HCT116 (cell line): Measurements from ENCODE around the gene FBXO7. TPM values are rescaled to one million over a fixed set of nuclear protein-coding genes. Genes with fewer than 3 reads are reported as not detected.

Experiments used
- ATAC-seq: fragments of 200-7000 bp; cut with Tn5 transposase; 2 replicates; pipeline ENCODE4 v1.9.1; 2020; ENCODE audit warnings: mild to moderate bottlenecking, moderate library complexity
- BruUV-seq: library from RNA; stranded (reverse); fragments of 400-500 nt; replicated peaks from 2 replicates; lab custom pipeline; 2021; lab: Mats Ljungman, UMichigan
- CTCF ChIA-PET: fragments of 300-600 bp; sonication (Branson Sonifier 250); formaldehyde crosslinking; loops from one replicate; lab custom pipeline; 2021; ENCODE audit warnings: antibody characterized with exemption; lab: Charles Lee
- POLR2A ChIA-PET: fragments of 300-600, 350-600 bp; sonication (Branson Sonifier 250); formaldehyde crosslinking; loops from one replicate; lab custom pipeline; 2021; ENCODE audit warnings: antibody characterized with exemption; lab: Charles Lee
- RAD21 ChIA-PET, 2 experiments: fragments of 300-600 bp; sonication (Branson Sonifier 250); formaldehyde crosslinking; loops; one replicate each; lab custom pipeline; 2023; ENCODE audit warnings: low total read pairs in 2 of 2; ENCODE audit not compliant: uncharacterized antibody in 2 of 2, unreplicated experiment in 2 of 2, low non-redundant PET in 1 of 2; lab: Charles Lee
- DNase-seq: peaks from one replicate; pipeline ENCODE4 v3.0.0-alpha.2; 2010; ENCODE audit warnings: low read depth, low spot score
- H2AFZ ChIP-seq: fragments of 200-600 bp; shearing (Covaris generic), sonication (generic); 2 replicates; pipeline ENCODE4 v1.6.1; 2017; ENCODE audit warnings: low read depth, mixed run types, mixed read lengths, antibody characterized with exemption, low read length; ENCODE audit not compliant: poor library complexity, severe bottlenecking
- H3K27ac ChIP-seq: 2 replicates; pipeline ENCODE4 v1.5.1; 2012; ENCODE audit warnings: low read depth, low read length
- H3K27me3 ChIP-seq: fragments of 200-600 bp; sonication (generic); 2 replicates; pipeline ENCODE4 v1.6.1; 2016; ENCODE audit warnings: mixed run types, low read length, mixed read lengths; ENCODE audit not compliant: insufficient read depth
- H3K36me3 ChIP-seq, 2 experiments: fragments of 200-500 bp in 1 of 2; fragments of 200-600 bp in 1 of 2; sonication (Bioruptor generic) in 1 of 2; sonication (generic) in 1 of 2; 2 replicates each; pipeline versions ENCODE4 v1.5.1 to v1.6.1; 2014 to 2016; ENCODE audit warnings: low read length in 2 of 2, inconsistent platforms in 1 of 2, mixed read lengths in 1 of 2, mixed run types in 1 of 2; ENCODE audit not compliant: insufficient read depth in 2 of 2, control insufficient read depth in 1 of 2
- H3K4me1 ChIP-seq, 2 experiments: fragments of 200-600 bp in 1 of 2; sonication (generic) in 1 of 2; 2 replicates each; pipeline versions ENCODE4 v1.5.1 to v1.6.1; 2012 to 2017; ENCODE audit warnings: low read length in 2 of 2, inconsistent platforms in 1 of 2, mild to moderate bottlenecking in 1 of 2, mixed read lengths in 1 of 2, mixed run types in 1 of 2, moderate library complexity in 1 of 2; ENCODE audit not compliant: insufficient read depth in 2 of 2, control insufficient read depth in 1 of 2
- H3K4me2 ChIP-seq: fragments of 200-600 bp; sonication (generic); 2 replicates; pipeline ENCODE4 v1.6.1; 2017; ENCODE audit warnings: mixed run types, low read length, mixed read lengths
- H3K4me3 ChIP-seq, 2 experiments: fragments of 200-600 bp in 1 of 2; sonication (generic) in 1 of 2; replicated peaks in 1 of 2; 2 replicates each; pipeline ENCODE4 v1.5.1; 2011 to 2016; ENCODE audit warnings: low read length in 2 of 2, control low read depth in 1 of 2, low read depth in 1 of 2, mild to moderate bottlenecking in 1 of 2, mixed read lengths in 1 of 2, mixed run types in 1 of 2
- H3K79me2 ChIP-seq: fragments of 200-600 bp; sonication (generic); 2 replicates; pipeline ENCODE4 v1.6.1; 2017; ENCODE audit warnings: mild to moderate bottlenecking, mixed run types, low read length, moderate library complexity, mixed read lengths; ENCODE audit not compliant: insufficient read depth
- H3K9ac ChIP-seq: fragments of 200-600 bp; sonication (generic); 2 replicates; pipeline ENCODE4 v1.6.1; 2016; ENCODE audit warnings: low read length, mixed read lengths
- H3K9me2 ChIP-seq: fragments of 200-600 bp; sonication (generic), shearing (Covaris generic); 2 replicates; pipeline ENCODE4 v1.6.1; 2017; ENCODE audit warnings: mixed run types, mild to moderate bottlenecking, moderate library complexity; ENCODE audit not compliant: insufficient read depth
- H3K9me3 ChIP-seq, 2 experiments: fragments of 200-500 bp in 1 of 2; fragments of 200-600 bp in 1 of 2; sonication (Bioruptor generic) in 1 of 2; sonication (generic) in 1 of 2; 2 replicates each; pipeline ENCODE4 v1.6.1; 2014 to 2017; ENCODE audit warnings: low read length in 2 of 2, mixed read lengths in 2 of 2, inconsistent platforms in 1 of 2, low read depth in 1 of 2, mild to moderate bottlenecking in 1 of 2, mixed run types in 1 of 2, moderate library complexity in 1 of 2; ENCODE audit not compliant: control insufficient read depth in 1 of 2, insufficient read depth in 1 of 2
- H4K20me1 ChIP-seq: fragments of 200-600 bp; sonication (generic), shearing (Covaris generic); 2 replicates; pipeline ENCODE4 v1.6.1; 2017; ENCODE audit warnings: mixed run types, mild to moderate bottlenecking, moderate library complexity; ENCODE audit not compliant: insufficient read depth
- ATF3 ChIP-seq: IDR thresholded peaks from 2 replicates; pipeline ENCODE4 v1.6.1; 2012
- CBX3 ChIP-seq: IDR thresholded peaks from 2 replicates; pipeline ENCODE4 v1.6.1; 2012; ENCODE audit warnings: low read depth
- ELF1 ChIP-seq: IDR thresholded peaks from 2 replicates; pipeline ENCODE4 v1.6.1; 2012; ENCODE audit warnings: low read depth, borderline replicate concordance
- EZH2 ChIP-seq: fragments of 200-600 bp; sonication (generic); IDR thresholded peaks from 2 replicates; pipeline ENCODE4 v1.6.1; 2017; ENCODE audit warnings: antibody characterized with exemption, mixed run types
- EZH2phosphoT487 ChIP-seq: fragments of 200-600 bp; IDR thresholded peaks from 2 replicates; pipeline ENCODE4 v1.6.1; 2018; ENCODE audit warnings: antibody characterized with exemption, borderline replicate concordance
- FOSL1 ChIP-seq: IDR thresholded peaks from 2 replicates; pipeline ENCODE4 v1.6.1; 2012; ENCODE audit warnings: low read depth
- JUND ChIP-seq: IDR thresholded peaks from 2 replicates; pipeline ENCODE4 v1.6.1; 2012
- POLR2A ChIP-seq: IDR thresholded peaks from 2 replicates; pipeline ENCODE4 v1.7.0; 2011; ENCODE audit warnings: borderline replicate concordance; ENCODE audit not compliant: insufficient read depth, insufficient read length; ENCODE audit errors: extremely low read depth
- POLR2AphosphoS5 ChIP-seq: IDR thresholded peaks from 2 replicates; pipeline ENCODE4 v1.6.1; 2011; ENCODE audit warnings: mild to moderate bottlenecking, low read depth, low read length, moderate library complexity
- REST ChIP-seq: IDR thresholded peaks from 2 replicates; pipeline ENCODE4 v1.6.1; 2012; ENCODE audit warnings: low read depth
- SIN3A ChIP-seq: IDR thresholded peaks from 2 replicates; pipeline ENCODE4 v1.6.1; 2012; ENCODE audit warnings: low read depth
- SP1 ChIP-seq: IDR thresholded peaks from 2 replicates; pipeline ENCODE4 v1.6.1; 2012; ENCODE audit warnings: low read depth
- SRF ChIP-seq: IDR thresholded peaks from 2 replicates; pipeline ENCODE4 v1.6.1; 2012; ENCODE audit warnings: low read depth
- YY1 ChIP-seq: IDR thresholded peaks from 2 replicates; pipeline ENCODE4 v1.6.1; 2011; ENCODE audit warnings: low read length, low read depth, moderate library complexity, mild to moderate bottlenecking; ENCODE audit not compliant: insufficient replicate concordance; ENCODE audit errors: extremely low read depth
- ZBTB33 ChIP-seq: IDR thresholded peaks from 2 replicates; pipeline ENCODE4 v1.6.1; 2011; ENCODE audit warnings: mild to moderate bottlenecking, low read length, moderate library complexity; ENCODE audit not compliant: insufficient replicate concordance; ENCODE audit errors: extremely low read depth
- ZFX ChIP-seq: fragments of 450-650 bp; IDR thresholded peaks from 2 replicates; pipeline ENCODE4 v1.6.1; 2017
- intact Hi-C: fragments of 100-400 bp; cut with micrococcal nuclease; formaldehyde crosslinking; loops from 2 replicates; pipeline ENCODE4 v1.10.0; 2022
- total RNA-seq: library from RNA; stranded (reverse); gene quantifications from one replicate; pipeline ENCODE4 v1.2.1, GENCODE V29; 2021; ENCODE audit not compliant: unreplicated experiment

The FBXO7 gene
- total RNA-seq, 1 experiment from 2014 or later, result 69.2 TPM

- H3K4me2 ChIP-seq, result no peak overlapping the region
- TF ChIP-seq YY1, result no peak
- no peak for TF ChIP-seq SIN3A
- TF ChIP-seq ELF1, result no peak
- TF ChIP-seq POLR2AphosphoS5, result no peak
- TF ChIP-seq JUND, result no peak
- TF ChIP-seq EZH2phosphoT487, result no peak
- TF ChIP-seq ATF3, result no peak
- no peak for TF ChIP-seq POLR2A
- TF ChIP-seq SP1, result no peak
- TF ChIP-seq EZH2, result no peak
- no peak for TF ChIP-seq REST
- TF ChIP-seq FOSL1, result no peak
- no peak for TF ChIP-seq CBX3
- no peak for TF ChIP-seq ZBTB33
- TF ChIP-seq SRF, result no peak
- no peak for TF ChIP-seq ZFX
- ATAC-seq, result no peak
- H3K4me1 ChIP-seq, result no peaks in the 10 kb centered on the region
- H3K9me3 ChIP-seq, result no peaks in the 10 kb centered on the region
- ChIA-PET POLR2A (no interaction called here), CTCF (no interaction called here), RAD21 (no interaction called here)
- no peaks in the 10 kb centered on the region for H3K27me3 ChIP-seq
- no peak overlapping the region for H2AFZ ChIP-seq
- H4K20me1 ChIP-seq, result no peaks in the 10 kb centered on the region
- no peaks in the 10 kb centered on the region for H3K79me2 ChIP-seq
- H3K27ac ChIP-seq, result no peak overlapping the region
- intact Hi-C loops, result no loop called here
- no peak overlapping the region for H3K4me3 ChIP-seq
- H3K9ac ChIP-seq, result no peak overlapping the region
- peaks cover 11 to 18% of the 10 kb centered on the region in 2 experiments; a peak in 3 of 4 replicates for H3K36me3 ChIP-seq
- DNase-seq, result no peak
- no TSS peak for BruUV-seq
- no peaks in the 10 kb centered on the region for H3K9me2 ChIP-seq
These were observed 27.5 kb downstream of the FBXO7 start for GRCh38 chr22:32501836-32502752.
